MM.1S (cell line): Measurements from ENCODE around the gene AGBL4.
A peak's percentile ranks its signal among the peaks of the same experiment; 100 is the strongest.

Source experiments
- EZH2phosphoT487 ChIP-seq: fragments of 300-600 bp; sonication (generic); IDR thresholded peaks from 2 replicates; pipeline ENCODE4 v1.6.1; 2018; ENCODE audit warnings: antibody characterized with exemption, low read length
- TF ChIP-seq, protein P1 (sequence below): fragments of 300-600 bp; sonication (generic); IDR thresholded peaks from 2 replicates; pipeline ENCODE4 v1.5.1; 2016; ENCODE audit warnings: antibody characterized with exemption, low read length, mixed read lengths

DNA sequence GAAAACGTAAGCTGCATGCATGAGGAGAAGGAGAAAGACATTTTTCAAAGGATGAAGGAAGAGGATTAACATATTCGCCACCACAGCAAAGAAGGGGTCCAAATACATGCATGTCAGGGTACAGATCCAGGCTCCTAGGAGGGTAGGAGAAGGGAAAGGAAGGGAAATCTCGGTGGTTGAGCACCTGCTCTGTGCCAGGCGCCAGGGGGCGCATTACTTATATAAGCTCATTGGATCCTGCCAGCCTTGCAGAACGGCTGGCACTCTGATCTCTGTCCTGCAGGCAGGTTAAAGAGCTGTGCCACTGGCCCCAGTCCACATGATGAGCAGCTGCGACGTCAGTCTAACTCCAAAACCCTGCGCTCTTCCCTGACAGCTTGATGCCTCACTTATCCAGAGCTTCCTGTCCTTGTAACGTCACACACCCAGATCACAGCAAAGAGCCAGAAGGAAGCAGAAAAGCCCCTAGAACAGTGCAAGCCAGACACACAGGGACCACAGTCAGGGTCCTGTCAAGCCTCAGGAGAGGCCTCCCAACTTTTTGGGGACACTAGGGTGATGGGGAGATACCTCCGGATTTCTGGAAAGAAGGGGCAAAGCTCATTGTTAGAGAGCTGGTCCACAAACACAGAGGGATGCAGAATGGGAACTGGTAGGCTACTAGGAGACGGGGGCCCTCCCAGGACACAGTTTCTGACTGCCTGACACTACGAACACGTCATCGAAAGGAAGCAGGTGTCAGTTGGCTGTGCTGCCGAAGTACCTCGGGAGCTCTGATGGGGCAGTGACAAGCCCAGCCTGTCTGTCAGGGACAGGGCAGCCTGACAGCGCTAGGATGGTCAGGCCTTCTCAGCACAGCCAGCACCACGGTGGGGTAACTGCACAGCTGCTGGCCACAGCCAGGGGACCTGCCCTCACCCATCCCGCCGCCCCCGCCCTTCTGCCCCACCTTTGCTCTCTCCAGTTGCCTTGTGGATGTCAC is 1346.2 kb downstream of the AGBL4 start:
- TF ChIP-seq EZH2phosphoT487 = no peak
- TF ChIP-seq, protein P1, sequence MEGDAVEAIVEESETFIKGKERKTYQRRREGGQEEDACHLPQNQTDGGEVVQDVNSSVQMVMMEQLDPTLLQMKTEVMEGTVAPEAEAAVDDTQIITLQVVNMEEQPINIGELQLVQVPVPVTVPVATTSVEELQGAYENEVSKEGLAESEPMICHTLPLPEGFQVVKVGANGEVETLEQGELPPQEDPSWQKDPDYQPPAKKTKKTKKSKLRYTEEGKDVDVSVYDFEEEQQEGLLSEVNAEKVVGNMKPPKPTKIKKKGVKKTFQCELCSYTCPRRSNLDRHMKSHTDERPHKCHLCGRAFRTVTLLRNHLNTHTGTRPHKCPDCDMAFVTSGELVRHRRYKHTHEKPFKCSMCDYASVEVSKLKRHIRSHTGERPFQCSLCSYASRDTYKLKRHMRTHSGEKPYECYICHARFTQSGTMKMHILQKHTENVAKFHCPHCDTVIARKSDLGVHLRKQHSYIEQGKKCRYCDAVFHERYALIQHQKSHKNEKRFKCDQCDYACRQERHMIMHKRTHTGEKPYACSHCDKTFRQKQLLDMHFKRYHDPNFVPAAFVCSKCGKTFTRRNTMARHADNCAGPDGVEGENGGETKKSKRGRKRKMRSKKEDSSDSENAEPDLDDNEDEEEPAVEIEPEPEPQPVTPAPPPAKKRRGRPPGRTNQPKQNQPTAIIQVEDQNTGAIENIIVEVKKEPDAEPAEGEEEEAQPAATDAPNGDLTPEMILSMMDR = peak; percentile 71
